ENCODE results near the gene BSX.
A peak's percentile ranks its signal among the peaks of the same experiment; 100 is the strongest.

Gene BSX

GRCh38 chr11:122981388-122982264, at the start of gene BSX:
BSX (minus strand) TSS chr11:122981834; CDS start chr11:122981671, 163 bp downstream.
- peak; percentile 57 to 68 for DNase-seq

- DNase-seq: no peak
Observed at GRCh38 chr11:123030517-123030916, 48.9 kb upstream of the BSX start.

- peak; percentile 7 to 11 for DNase-seq
Observed at GRCh38 chr11:123020968-123021367, 39.3 kb upstream of the BSX start.

- no peak for DNase-seq
Observed at GRCh38 chr11:123018702-123019101, 37.1 kb upstream of the BSX start.

- DNase-seq: no peak
Observed at GRCh38 chr11:123011510-123011909, 29.9 kb upstream of the BSX start.

GRCh38 chr11:123006860-123007542, 25.4 kb upstream of the BSX start:
- DNase-seq: no peak

GRCh38 chr11:123000721-123001120, 19.1 kb upstream of the BSX start:
- DNase-seq: no peak

GRCh38 chr11:122998727-122999366, 17.2 kb upstream of the BSX start:
- no peak for DNase-seq

- no peak for DNase-seq
Observed at GRCh38 chr11:122995526-122995925, 13.9 kb upstream of the BSX start.

GRCh38 chr11:122984186-122985011, 2.8 kb upstream of the BSX start:
- DNase-seq: no peak

GRCh38 chr11:122983438-122984185, 2.0 kb upstream of the BSX start:
- DNase-seq: no peak

GRCh38 chr11:122979815-122980595, 1.6 kb downstream of the BSX start:
- DNase-seq: no peak

GRCh38 chr11:122979103-122979814, 2.4 kb downstream of the BSX start:
- no peak for DNase-seq

GRCh38 chr11:122978299-122978620, 3.4 kb downstream of the BSX start:
- no peak for DNase-seq

- no peak for DNase-seq
Observed at GRCh38 chr11:122977470-122978298, 4.0 kb downstream of the BSX start.

GRCh38 chr11:122976734-122977469, 4.7 kb downstream of the BSX start:
- no peak for DNase-seq

GRCh38 chr11:122976061-122976733, 5.4 kb downstream of the BSX start:
- DNase-seq: no peak

- DNase-seq: no peak
Observed at GRCh38 chr11:122963961-122964360, 17.7 kb downstream of the BSX start.
